GM12878 (cell line): ENCODE measurements around the gene NKD2. TPM values are rescaled to one million over a fixed set of nuclear protein-coding genes. Genes with fewer than 3 reads are reported as not detected.

Experiments
- ATAC-seq: fragments of 200-7000 bp; cut with Tn5 transposase; 3 replicates; pipeline ENCODE4 v1.9.1; 2020; ENCODE audit warnings: mild to moderate bottlenecking, moderate library complexity
- BruUV-seq: library from RNA; stranded (reverse); fragments of 400-500 nt; replicated peaks from 2 replicates; lab custom pipeline; 2021; lab: Mats Ljungman, UMichigan
- CTCF ChIA-PET: fragments of 300-600 bp; sonication (Branson Sonifier 250); formaldehyde crosslinking; extraction: SDS; loops from one replicate; lab custom pipeline; 2021; ENCODE audit warnings: inconsistent platforms; lab: Yijun Ruan, JAX
- POLR2A ChIA-PET: fragments of 350-600 bp; formaldehyde crosslinking; extraction: SDS; loops from one replicate; lab custom pipeline; 2021; ENCODE audit warnings: inconsistent platforms; lab: Charles Lee
- RAD21 ChIA-PET: fragments of 300-600 bp; sonication (Branson Sonifier 250); formaldehyde crosslinking; loops from one replicate; lab custom pipeline; 2023; ENCODE audit warnings: antibody characterized with exemption; ENCODE audit not compliant: unreplicated experiment; lab: Charles Lee
- SMC1A ChIA-PET: fragments of 300-600 bp; sonication (Branson Sonifier 250); formaldehyde crosslinking; loops from one replicate; lab custom pipeline; 2023; ENCODE audit not compliant: unreplicated experiment, uncharacterized antibody; lab: Charles Lee
- DNase-seq: peaks from one replicate; pipeline ENCODE4 v3.0.0-alpha.2; 2011; ENCODE audit warnings: low read depth, low spot score
- FAIRE-seq: peaks from 3 replicates; lab custom pipeline; 2011; peaks lifted over from hg19 to GRCh38; lab: Jason Lieb, UNC
- H2AFZ ChIP-seq: 2 replicates; pipeline ENCODE4 v1.6.0; 2011; ENCODE audit warnings: low read depth, low read length, control low read depth; ENCODE audit not compliant: control insufficient read depth
- H3K27ac ChIP-seq: 2 replicates; pipeline ENCODE4 v1.5.1; 2011; ENCODE audit warnings: control low read depth; ENCODE audit not compliant: control insufficient read depth, insufficient read depth
- H3K27me3 ChIP-seq, 2 experiments: replicated peaks in 1 of 2; 2 replicates each; pipeline versions ENCODE4 v1.6.0 to v1.6.1; 2011; ENCODE audit warnings: low read length in 1 of 2; ENCODE audit not compliant: control insufficient read depth in 2 of 2, insufficient read depth in 2 of 2
- H3K36me3 ChIP-seq, 2 experiments: 2 replicates each; pipeline ENCODE4 v1.5.1; 2011; ENCODE audit warnings: low read length in 1 of 2; ENCODE audit not compliant: control insufficient read depth in 2 of 2, insufficient read depth in 2 of 2
- H3K4me1 ChIP-seq: 2 replicates; pipeline ENCODE4 v1.6.1; 2011; ENCODE audit warnings: mild to moderate bottlenecking, low read length, moderate library complexity, mixed read lengths; ENCODE audit not compliant: control insufficient read depth, insufficient read depth
- H3K4me2 ChIP-seq: 2 replicates; pipeline ENCODE4 v1.6.0; 2011; ENCODE audit warnings: control low read depth; ENCODE audit not compliant: control insufficient read depth, insufficient read depth
- H3K4me3 ChIP-seq: fragments of 200-600 bp; sonication (generic); 2 replicates; pipeline ENCODE4 v1.5.1; 2016
- H3K79me2 ChIP-seq: 2 replicates; pipeline ENCODE4 v1.6.0; 2011; ENCODE audit warnings: low read length; ENCODE audit not compliant: control insufficient read depth, insufficient read depth
- H3K9ac ChIP-seq: 2 replicates; pipeline ENCODE4 v1.8.0; 2011; ENCODE audit warnings: low read length, control low read depth, mixed read lengths; ENCODE audit not compliant: control insufficient read depth, insufficient read depth
- H3K9me3 ChIP-seq: replicated peaks from 3 replicates; pipeline ENCODE4 v1.5.1; 2011; ENCODE audit warnings: mild to moderate bottlenecking, low read length; ENCODE audit not compliant: control insufficient read depth, insufficient read depth
- H4K20me1 ChIP-seq: 2 replicates; pipeline ENCODE4 v1.6.0; 2011; ENCODE audit not compliant: control insufficient read depth, insufficient read depth
- BCL3 ChIP-seq: IDR thresholded peaks from 2 replicates; pipeline ENCODE4 v1.6.1; 2011; ENCODE audit warnings: borderline replicate concordance, low read depth, mild to moderate bottlenecking, moderate library complexity, low read length; ENCODE audit not compliant: insufficient read depth, poor library complexity, severe bottlenecking
- GATAD2B ChIP-seq: fragments of 450-650 bp; conservative IDR thresholded peaks from 2 replicates; pipeline ENCODE4 v1.6.1; 2017; ENCODE audit warnings: low read depth, mild to moderate bottlenecking, moderate library complexity
- NBN ChIP-seq: fragments of 450-650 bp; IDR thresholded peaks from 2 replicates; pipeline ENCODE4 v1.6.1; 2016
- NKRF ChIP-seq: fragments of 450-650 bp; conservative IDR thresholded peaks from 2 replicates; pipeline ENCODE4 v1.6.1; 2017; ENCODE audit warnings: mild to moderate bottlenecking, moderate library complexity
- RFX5 ChIP-seq: IDR thresholded peaks from 2 replicates; pipeline ENCODE4 v1.6.1; 2011; ENCODE audit warnings: low read depth, low read length, improper control_type of control experiment
- SIN3A ChIP-seq: IDR thresholded peaks from 2 replicates; pipeline ENCODE4 v1.6.1; 2012; ENCODE audit warnings: low read depth, low read length, improper control_type of control experiment
- TAF1 ChIP-seq: IDR thresholded peaks from 2 replicates; pipeline ENCODE4 v1.6.1; 2011; ENCODE audit warnings: mild to moderate bottlenecking, low read depth, low read length, borderline replicate concordance
- USF2 ChIP-seq: IDR thresholded peaks from 2 replicates; pipeline ENCODE4 v1.6.1; 2011; ENCODE audit warnings: low read depth, low read length, improper control_type of control experiment, borderline replicate concordance
- ZBTB33 ChIP-seq: fragments of 450-650 bp; IDR thresholded peaks from 2 replicates; pipeline ENCODE4 v1.6.1; 2017; ENCODE audit warnings: mild to moderate bottlenecking
- WGBS: methylation state at CpG from one replicate; pipeline ENCODE4 v1.1.6; 2016; ENCODE audit warnings: low lambda C conversion rate; ENCODE audit not compliant: insufficient replicate concordance, insufficient coverage; ENCODE audit errors: missing lambda C conversion rate; 5-methylcytosine and 5-hydroxymethylcytosine counted together
- in situ Hi-C: fragments of 300-500 bp; cut with MboI; formaldehyde crosslinking; loops from 9 replicates; pipeline ENCODE4 v1.14.3; 2018; ENCODE audit warnings: mixed read lengths
- intact Hi-C: fragments of 100-400 bp; cut with micrococcal nuclease; formaldehyde crosslinking; loops from one replicate; pipeline ENCODE4 v1.14.2; 2022; ENCODE audit not compliant: unreplicated experiment
- polyA plus RNA-seq, 11 experiments: library from polyadenylated mRNA; depleted of rRNA in 4 of 11; unstranded in 6 of 11; stranded (reverse) in 5 of 11; fragments of >200 nt; fragmentation: Nextera tagmentation in 4 of 11; fragmentation: Illumina TruSeq in 1 of 11; extraction: Ambion mirVana in 4 of 11; extraction: Trizol in 1 of 11; gene quantifications; 1 replicate in 1 of 11; 2 replicates in 10 of 11; pipeline versions ENCODE4 v1.2.1 to v1.2.3, GENCODE V29; 2011 to 2016; ENCODE audit warnings: inconsistent platforms in 2 of 11, missing spikeins in 2 of 11, low read depth in 1 of 11
- total RNA-seq, 4 experiments: library from RNA; depleted of rRNA in 3 of 4; stranded (reverse); fragments of >200 nt in 3 of 4; fragmentation: Illumina TruSeq in 1 of 4; extraction: Trizol in 1 of 4; gene quantifications; 2 replicates each; pipeline versions ENCODE4 v1.2.1 to v1.2.3, GENCODE V29; 2013 to 2021
- TF ChIP-seq, protein P1 (sequence below): fragments of 450-650 bp; IDR thresholded peaks from 2 replicates; pipeline ENCODE4 v1.6.1; 2018; ENCODE audit warnings: borderline replicate concordance, mild to moderate bottlenecking; ENCODE audit not compliant: partially characterized antibody

NKD2 gene
- total and polyA plus RNA-seq, 10 of the 15 experiments (the other 5 are each of a cell fraction or from before 2014, with no cell fraction given): 0.20 to 0.83 (median 0.26) TPM; not detected in 7

DNA sequence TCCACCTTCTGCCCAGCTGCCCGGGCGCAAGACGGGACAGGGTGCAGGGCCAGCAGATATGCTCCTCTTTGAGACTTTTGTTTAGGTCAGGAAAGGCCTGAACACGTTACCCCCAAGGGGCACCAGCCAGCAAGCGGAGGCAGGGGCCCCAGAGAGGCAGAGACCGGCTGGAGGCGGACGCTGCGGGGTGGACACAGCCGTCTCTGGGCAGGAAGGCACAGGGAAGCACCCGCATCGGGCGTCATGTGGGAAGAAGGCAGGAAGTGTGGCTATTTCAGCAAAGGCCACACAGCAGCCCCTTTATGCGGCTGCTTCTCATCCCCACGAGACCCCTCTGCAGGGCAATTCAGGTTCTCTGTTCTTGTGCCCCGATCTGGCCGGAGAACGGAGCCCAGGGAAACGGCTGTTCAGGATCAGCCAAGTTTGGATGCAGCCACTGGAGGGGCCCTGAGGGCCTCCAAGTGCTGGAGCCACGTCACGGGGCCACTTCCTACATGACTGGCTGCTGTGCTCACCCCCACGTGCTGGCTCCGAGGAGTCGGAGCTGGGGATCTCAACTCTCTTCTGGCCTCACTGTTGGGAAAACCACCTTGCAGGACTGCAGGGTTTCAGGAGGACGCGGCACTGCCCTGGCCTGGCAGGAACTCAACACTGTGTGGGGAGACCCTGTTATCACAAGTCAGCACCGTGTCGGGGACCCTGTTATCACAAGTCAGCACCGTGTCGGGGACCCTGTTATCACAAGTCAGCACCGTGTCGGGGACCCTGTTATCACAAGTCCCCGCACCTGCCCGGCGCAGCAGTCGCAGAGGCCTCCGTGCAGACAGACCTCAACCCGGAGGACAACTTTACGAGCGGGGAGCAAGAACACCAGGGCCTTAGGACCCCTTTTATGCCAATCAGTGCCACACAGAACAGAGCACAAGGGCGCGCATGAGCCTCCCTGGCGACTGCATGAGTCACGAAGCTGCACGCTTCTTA lies 58.8 kb downstream of the NKD2 start:
- intact Hi-C loops: no loop called here
- no peak for TF ChIP-seq TAF1
- no peak for TF ChIP-seq RFX5
- TF ChIP-seq USF2: no peak
- TF ChIP-seq BCL3: no peak
- no peak for TF ChIP-seq ZBTB33
- TF ChIP-seq, protein P1, sequence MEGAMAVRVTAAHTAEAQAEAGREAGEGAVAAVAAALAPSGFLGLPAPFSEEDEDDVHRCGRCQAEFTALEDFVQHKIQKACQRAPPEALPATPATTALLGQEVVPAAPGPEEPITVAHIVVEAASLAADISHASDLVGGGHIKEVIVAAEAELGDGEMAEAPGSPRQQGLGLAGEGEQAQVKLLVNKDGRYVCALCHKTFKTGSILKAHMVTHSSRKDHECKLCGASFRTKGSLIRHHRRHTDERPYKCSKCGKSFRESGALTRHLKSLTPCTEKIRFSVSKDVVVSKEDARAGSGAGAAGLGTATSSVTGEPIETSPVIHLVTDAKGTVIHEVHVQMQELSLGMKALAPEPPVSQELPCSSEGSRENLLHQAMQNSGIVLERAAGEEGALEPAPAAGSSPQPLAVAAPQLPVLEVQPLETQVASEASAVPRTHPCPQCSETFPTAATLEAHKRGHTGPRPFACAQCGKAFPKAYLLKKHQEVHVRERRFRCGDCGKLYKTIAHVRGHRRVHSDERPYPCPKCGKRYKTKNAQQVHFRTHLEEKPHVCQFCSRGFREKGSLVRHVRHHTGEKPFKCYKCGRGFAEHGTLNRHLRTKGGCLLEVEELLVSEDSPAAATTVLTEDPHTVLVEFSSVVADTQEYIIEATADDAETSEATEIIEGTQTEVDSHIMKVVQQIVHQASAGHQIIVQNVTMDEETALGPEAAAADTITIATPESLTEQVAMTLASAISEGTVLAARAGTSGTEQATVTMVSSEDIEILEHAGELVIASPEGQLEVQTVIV: no peak
- no peak for TF ChIP-seq GATAD2B
- TF ChIP-seq NBN: no peak
- no peak for TF ChIP-seq NKRF
- no peak for TF ChIP-seq SIN3A
- RAD21 ChIA-PET: no interaction called here
- SMC1A ChIA-PET: no interaction called here
- Histone ChIP-seq H3K27me3 (no peaks in the 10 kb centered on the region), H3K4me3 (no peak overlapping the region), H3K4me1 (no peaks in the 10 kb centered on the region), H3K9me3 (no peaks in the 10 kb centered on the region), H3K36me3 (no peaks in the 10 kb centered on the region; a peak in 1 of 4 replicates), H3K27ac (no peak overlapping the region), H3K79me2 (no peaks in the 10 kb centered on the region), H2AFZ (no peak overlapping the region), H4K20me1 (no peaks in the 10 kb centered on the region), H3K9ac (no peak overlapping the region), H3K4me2 (no peak overlapping the region)
- CTCF ChIA-PET: no interaction called here
- 60% methylated on average over 45 of the region's 45 CpGs for WGBS
- POLR2A ChIA-PET: no interaction called here
- no peak for FAIRE-seq
- BruUV-seq: no TSS peak
- no peak for ATAC-seq
- DNase-seq: no peak
- in situ Hi-C loops: no loop called here
